Non-pigmented ciliary epithelial cell (primary cell): ENCODE results near the gene LSAMP.
"Not testable (repeated sequence)": the region's sequence is repeated elsewhere in the genome, so short reads cannot be mapped to it uniquely, and the experiment has no call there.

Source experiments
- DNase-seq: peaks from one replicate; pipeline ENCODE4 v3.0.0-alpha.2; 2010; ENCODE audit warnings: low read depth

Gene LSAMP

GRCh38 chr3:115792206-115792955, 652.9 kb downstream of the LSAMP start:
- no peak for DNase-seq

GRCh38 chr3:115791271-115792153, 653.8 kb downstream of the LSAMP start:
- DNase-seq = not testable (repeated sequence)

GRCh38 chr3:115790759-115791158, 654.5 kb downstream of the LSAMP start:
- peak; percentile 98 for DNase-seq

GRCh38 chr3:115789481-115789880, 655.8 kb downstream of the LSAMP start:
- DNase-seq = no peak

- peak; percentile 73 for DNase-seq
Observed at GRCh38 chr3:115788921-115789470, 656.3 kb downstream of the LSAMP start.

GRCh38 chr3:115787818-115788217, 657.5 kb downstream of the LSAMP start:
- no peak for DNase-seq

- DNase-seq = no peak
Observed at GRCh38 chr3:115785782-115786181, 659.5 kb downstream of the LSAMP start.

- peak; percentile 52 for DNase-seq
Observed at GRCh38 chr3:115784739-115785536, 660.3 kb downstream of the LSAMP start.

- DNase-seq = peak; percentile 69
Observed at GRCh38 chr3:115783938-115784738, 661.1 kb downstream of the LSAMP start.

GRCh38 chr3:115783426-115783825, 661.9 kb downstream of the LSAMP start:
- DNase-seq = not testable (repeated sequence)

GRCh38 chr3:115779011-115779410, 666.3 kb downstream of the LSAMP start:
- DNase-seq = no peak

GRCh38 chr3:115772951-115773350, 672.3 kb downstream of the LSAMP start:
- DNase-seq = no peak

- DNase-seq = no peak
Observed at GRCh38 chr3:115768661-115769060, 676.6 kb downstream of the LSAMP start.

- no peak for DNase-seq
Observed at GRCh38 chr3:115766587-115767482, 678.5 kb downstream of the LSAMP start.

GRCh38 chr3:115761927-115762305, 683.4 kb downstream of the LSAMP start:
- DNase-seq = no peak

GRCh38 chr3:115760716-115761115, 684.6 kb downstream of the LSAMP start:
- DNase-seq = no peak

- no peak for DNase-seq
Observed at GRCh38 chr3:115758076-115758763, 687.1 kb downstream of the LSAMP start.

GRCh38 chr3:115752978-115753377, 692.3 kb downstream of the LSAMP start:
- not testable (repeated sequence) for DNase-seq
